ENCODE measurements around the gene ZCCHC10.
"Not testable (repeated sequence)": the region's sequence is repeated elsewhere in the genome, so short reads cannot be mapped to it uniquely, and the experiment has no call there.

The ZCCHC10 gene

DNA sequence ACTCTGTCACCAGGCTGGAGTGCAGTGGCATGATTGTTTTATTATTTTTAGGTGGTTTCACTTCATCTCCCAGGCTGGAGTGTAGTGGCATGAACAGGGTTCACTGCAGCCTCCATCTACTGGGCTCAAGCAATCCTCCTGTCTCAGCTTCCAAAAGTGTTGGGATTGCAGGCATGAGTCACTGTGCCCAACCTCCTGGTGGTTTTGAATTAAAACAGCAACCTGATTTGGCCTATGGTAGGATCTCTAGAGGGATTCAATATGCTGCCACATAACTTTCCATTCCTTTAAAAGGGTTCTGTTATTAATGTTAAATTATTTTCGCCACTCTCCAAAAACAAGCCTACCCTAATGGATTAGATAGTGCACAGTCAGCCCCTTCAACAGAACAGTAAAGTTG lies 15.6 kb upstream of the ZCCHC10 start:
- DNase-seq (ENCODE audit: low spot score), result no peak

- DNase-seq (ENCODE audit: low spot score), result no peak
These were observed 14.9 kb upstream of the ZCCHC10 start for GRCh38 chr5:133041157-133041784.

DNA sequence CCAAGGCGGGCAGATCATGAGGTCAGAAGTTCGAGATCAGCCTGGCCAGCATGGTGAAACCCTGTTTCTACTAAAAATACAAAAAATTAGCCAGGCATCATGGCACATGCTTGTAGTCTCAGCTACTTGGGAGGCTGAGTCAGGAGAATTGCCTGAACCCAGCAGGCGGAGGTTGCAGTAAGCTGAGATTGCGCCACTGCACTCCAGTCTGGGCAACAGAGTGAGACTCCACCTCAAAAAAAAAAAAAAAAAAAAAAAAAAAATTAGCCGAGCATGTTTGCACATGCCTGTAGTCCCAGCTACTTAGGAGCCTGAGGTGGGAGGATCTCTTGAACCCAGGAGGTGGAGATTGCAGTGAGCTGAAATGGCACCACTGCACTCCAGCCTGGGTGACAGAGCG lies 10.3 kb upstream of the ZCCHC10 start:
- not testable (repeated sequence) for DNase-seq (ENCODE audit: low spot score)

DNA sequence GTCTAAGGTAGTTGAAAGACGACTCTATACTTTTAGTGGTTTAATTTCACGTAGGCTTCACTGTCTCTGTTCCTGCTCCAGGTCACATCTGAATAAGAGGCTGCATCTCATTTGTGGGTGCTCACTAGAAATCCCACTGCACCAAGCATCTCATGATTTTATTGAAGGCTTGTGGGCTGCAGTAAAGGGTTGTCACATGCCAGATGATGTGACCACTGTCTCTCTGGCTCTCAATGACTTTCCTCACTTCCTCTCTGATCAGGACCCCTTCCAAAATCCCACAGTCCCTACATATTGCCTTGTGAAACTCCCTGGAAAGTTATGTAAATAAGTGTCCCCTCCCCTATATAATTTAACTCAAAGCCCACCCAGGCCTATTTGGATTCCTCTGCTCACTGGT lies 8.9 kb upstream of the ZCCHC10 start:
- DNase-seq (ENCODE audit: low spot score), result no peak

- no peak for DNase-seq (ENCODE audit: low spot score)
These were observed 7.7 kb upstream of the ZCCHC10 start for GRCh38 chr5:133034064-133034463.

GRCh38 chr5:133032852-133033742 lies 6.7 kb upstream of the ZCCHC10 start:
- DNase-seq (ENCODE audit: low spot score), result no peak

DNA sequence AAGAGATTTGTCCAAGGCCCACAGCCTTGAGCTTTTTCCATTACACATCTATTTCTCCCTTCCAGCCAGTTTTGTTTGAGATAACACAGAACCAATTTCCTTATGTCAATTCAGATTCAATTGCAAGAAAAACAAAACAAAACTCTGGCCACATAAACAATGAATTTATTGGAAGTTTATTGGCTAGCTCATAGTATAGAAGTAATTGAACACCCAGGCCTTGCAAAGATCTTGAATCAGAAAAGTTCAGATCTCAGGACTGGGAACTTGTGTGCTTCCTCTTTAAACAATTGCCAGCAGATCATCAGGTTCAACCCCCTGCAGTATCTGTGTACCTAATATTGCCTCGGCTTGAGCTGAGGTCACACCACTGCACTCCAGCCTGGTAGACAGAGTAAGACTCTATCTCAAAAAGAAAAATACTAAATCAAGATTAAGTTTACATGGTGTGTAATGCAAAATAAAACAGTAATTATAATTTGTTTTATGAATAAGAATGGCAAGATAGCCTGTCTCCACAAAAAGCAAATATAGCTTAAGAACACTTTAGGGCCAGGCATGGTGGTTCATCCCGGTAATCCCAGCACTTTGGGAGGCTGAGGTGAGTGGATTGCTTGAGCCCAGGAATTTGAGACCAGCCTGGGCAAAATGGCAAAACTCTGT lies 4.1 kb upstream of the ZCCHC10 start:
- no peak for DNase-seq (ENCODE audit: low spot score)

- no peak for DNase-seq (ENCODE audit: low spot score)
These were observed 3.1 kb upstream of the ZCCHC10 start for GRCh38 chr5:133029416-133029815.

DNA sequence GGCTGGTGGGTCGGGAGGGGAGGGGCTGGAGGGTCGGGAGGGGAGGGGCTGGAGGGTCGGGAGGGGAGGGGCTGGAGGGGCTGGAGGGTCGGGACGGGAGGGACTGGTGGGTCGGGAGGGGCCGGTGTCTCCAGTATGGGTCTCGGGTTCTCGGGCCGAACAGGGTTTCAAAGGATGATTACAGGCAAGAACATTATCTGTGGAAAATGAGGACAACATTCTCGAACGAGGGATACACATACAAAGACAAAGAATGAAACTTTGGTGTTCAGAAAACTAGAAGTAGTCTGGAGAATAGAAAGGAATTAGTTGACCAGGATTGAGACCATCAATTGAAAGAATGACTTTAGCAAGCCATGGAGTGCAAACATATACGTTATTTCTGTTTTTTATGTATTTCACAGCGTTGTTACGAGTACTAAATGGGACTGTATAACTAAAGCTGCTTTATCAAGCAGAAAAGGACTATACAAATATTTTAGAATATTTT lies 360 bp upstream of the ZCCHC10 start:
- no peak for DNase-seq (ENCODE audit: low spot score)

GRCh38 chr5:133019471-133019870 lies 6.9 kb downstream of the ZCCHC10 start:
- not testable (repeated sequence) for DNase-seq (ENCODE audit: low spot score)

DNA sequence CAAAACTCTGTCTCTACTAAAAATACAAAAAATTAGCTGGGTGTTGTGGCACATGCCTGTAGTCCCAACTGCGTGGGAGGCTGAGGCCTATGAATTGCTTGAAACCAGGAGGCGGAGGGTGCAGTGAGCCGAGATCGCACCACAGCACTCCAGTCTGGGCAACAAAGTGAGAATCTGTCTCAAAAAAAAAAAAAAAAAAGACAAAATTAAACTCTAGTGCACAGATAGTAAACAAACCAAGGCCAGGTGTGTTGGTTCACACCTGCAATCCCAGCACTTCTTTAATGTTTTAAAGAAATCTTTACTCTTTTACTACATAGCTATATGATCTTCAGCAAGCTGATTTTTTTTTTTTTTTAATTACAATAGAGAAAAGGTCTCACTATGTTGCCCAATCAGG lies 8.4 kb downstream of the ZCCHC10 start:
- no peak for DNase-seq (ENCODE audit: low spot score)

GRCh38 chr5:133015466-133015865 lies 10.9 kb downstream of the ZCCHC10 start:
- DNase-seq (ENCODE audit: low spot score), result no peak

DNA sequence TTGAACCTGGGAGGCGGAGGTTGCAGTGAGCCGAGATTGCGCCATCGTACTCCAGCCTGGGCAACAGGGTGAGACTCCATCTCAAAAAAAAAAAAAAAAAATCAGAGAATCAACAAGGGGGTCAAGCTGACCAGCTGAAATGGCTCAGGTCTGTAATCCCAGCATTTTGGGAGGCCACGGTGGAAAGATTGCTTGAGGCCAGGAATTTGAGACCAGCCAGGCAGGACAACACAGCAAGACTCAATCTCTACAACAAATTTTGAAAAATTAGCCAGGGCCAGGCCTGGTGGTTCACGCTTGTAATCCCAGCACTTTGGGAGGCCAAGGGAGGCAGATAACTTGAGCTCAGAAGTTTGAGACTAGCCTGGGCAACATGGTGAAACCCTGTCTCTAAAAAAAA lies 17.9 kb downstream of the ZCCHC10 start:
- not testable (repeated sequence) for DNase-seq (ENCODE audit: low spot score)

DNA sequence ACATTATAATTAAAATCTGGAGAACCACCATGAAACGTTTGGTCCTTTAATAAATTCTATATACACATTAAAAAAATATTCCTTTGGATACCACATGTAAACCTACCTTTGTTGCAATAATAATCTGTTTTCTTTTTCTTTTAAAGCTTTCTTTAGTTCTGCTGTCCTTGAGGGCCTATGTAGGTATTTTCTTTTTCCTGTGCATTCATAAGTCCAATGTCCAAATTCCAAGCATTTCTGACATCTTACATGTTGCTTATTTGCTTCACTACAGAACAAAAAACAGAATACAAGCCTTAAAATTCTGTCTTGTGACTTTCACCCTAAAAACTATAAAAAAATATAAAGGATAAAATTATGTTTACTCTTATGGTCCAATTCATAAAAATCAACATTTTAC lies 19.7 kb downstream of the ZCCHC10 start:
- no peak for DNase-seq (ENCODE audit: low spot score)

- DNase-seq (ENCODE audit: low spot score), result no peak
These were observed 27.1 kb downstream of the ZCCHC10 start for GRCh38 chr5:132999246-132999645.

DNA sequence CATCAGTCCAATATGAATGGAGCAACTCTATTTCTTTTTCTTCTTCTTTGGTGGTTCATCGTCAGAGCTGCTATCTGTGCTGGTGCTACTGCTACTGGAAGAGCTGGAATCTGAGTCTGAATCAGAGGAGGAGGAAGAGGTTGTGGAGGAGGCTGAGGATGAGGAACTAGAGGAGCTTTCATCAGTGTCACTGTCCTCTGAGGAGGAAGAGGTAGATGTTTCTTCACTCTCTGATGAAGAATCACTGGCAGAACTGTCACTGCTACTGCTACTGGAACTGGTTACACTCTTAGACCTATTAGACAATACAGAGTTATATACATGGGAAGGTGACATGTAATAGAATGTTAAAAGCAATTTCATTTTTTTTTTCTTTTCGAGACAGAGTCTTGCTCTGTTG lies 27.8 kb downstream of the ZCCHC10 start:
- no peak for DNase-seq (ENCODE audit: low spot score)

DNA sequence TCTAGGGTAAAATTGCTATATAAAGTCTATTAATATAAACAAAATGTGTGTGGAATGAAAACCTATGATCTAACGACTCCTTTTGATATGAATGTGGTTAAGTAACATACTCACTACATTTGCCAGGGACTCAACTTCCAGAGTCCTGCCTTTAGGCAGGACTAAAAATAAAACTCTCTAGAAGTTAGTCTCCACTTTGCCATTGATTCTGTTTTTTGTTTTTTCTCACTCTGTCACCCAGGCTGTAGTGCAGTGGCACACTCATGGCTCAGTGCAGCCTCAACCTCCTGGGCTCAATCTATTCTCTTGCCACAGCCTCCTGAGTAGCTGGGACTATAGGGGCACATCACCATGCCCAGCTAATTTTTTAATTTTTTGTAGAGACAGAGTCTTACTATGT lies 30.0 kb downstream of the ZCCHC10 start:
- DNase-seq (ENCODE audit: low spot score), result no peak

- no peak for DNase-seq (ENCODE audit: low spot score)
These were observed 38.6 kb downstream of the ZCCHC10 start for GRCh38 chr5:132987531-132988408.

GRCh38 chr5:132982971-132983370 lies 43.4 kb downstream of the ZCCHC10 start:
- not testable (repeated sequence) for DNase-seq (ENCODE audit: low spot score)

DNA sequence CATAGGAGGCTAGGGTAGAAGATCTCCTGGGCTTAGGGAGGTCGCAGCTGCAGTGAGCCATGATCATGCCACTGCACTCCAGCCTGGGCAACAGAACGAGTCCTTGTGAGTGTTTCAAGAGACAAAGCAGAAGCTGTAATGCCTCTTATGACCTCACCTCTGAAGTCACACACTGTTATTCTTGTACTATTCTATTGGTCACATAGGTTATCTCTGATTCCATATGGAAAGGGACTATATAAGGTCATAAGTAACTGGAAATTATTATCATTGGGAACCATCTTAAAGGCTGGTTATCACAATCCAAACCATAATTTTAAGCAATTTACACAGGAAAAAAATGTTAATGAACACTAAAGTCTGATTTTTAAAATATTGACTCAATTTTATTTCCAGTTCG lies 45.1 kb downstream of the ZCCHC10 start:
- no peak for DNase-seq (ENCODE audit: low spot score)

- DNase-seq (ENCODE audit: low spot score), result no peak
These were observed 46.4 kb downstream of the ZCCHC10 start for GRCh38 chr5:132979976-132980375.

All from CD4-positive, alpha-beta T cell treated with Interleukin-6 at 100 ng/mL for 8 hours (primary cell).